Activated CD8-positive, alpha-beta memory T cell treated with anti-CD3 and anti-CD28 coated beads, Interleukin-2, amount 50 U/mL, for 1 hour (primary cell): ENCODE data around the gene SPR.
"Not testable (repeated sequence)": the region's sequence is repeated elsewhere in the genome, so short reads cannot be mapped to it uniquely, and the experiment has no call there.

Source experiments
- DNase-seq: peaks from one replicate; pipeline ENCODE4 v3.0.0-alpha.2; 2020; ENCODE audit errors: extremely low read depth

SPR gene

DNA sequence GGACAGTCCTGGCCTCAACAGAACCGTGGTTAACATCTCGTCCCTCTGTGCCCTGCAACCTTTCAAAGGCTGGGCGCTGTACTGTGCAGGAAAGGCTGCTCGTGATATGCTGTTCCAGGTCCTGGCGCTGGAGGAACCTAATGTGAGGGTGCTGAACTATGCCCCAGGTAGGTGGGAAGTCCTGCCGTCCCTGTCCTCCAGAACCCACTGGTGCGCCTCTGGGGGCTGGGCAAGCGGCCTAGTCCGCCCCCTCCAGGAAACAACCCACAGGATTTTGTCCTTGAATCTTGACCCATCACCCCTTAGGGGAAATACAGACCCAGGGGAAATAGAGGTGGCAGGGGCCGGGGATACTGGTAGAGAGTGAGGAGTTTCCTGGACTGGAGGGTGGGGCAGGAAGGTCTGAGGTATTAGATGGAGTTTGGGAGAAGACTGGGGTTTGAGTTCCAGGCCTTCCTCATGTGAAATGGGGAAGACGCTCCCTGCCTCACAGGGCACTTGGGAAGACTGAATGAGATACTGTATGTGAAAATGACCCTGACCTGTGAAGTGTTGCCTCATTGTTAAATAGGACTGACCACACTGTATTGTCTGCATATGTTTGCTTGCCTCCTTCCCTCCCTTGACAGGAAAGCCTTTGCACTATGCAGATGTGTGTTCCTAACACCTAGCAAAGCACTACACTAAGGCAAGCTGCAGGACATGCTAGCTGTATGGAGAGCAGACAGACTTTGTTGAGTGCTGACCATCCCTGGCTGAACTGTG is 1.4 kb downstream of the SPR start:
- DNase-seq: no peak

GRCh38 chr2:72889991-72890390 is 2.8 kb downstream of the SPR start:
- DNase-seq: no peak

GRCh38 chr2:72891091-72891818 is 4.0 kb downstream of the SPR start:
- DNase-seq: no peak

- DNase-seq: no peak
Observed at GRCh38 chr2:72892506-72893173, 5.4 kb downstream of the SPR start.

- no peak for DNase-seq
Observed at GRCh38 chr2:72893594-72894319, 6.5 kb downstream of the SPR start.

- no peak for DNase-seq
Observed at GRCh38 chr2:72894514-72894913, 7.3 kb downstream of the SPR start.

DNA sequence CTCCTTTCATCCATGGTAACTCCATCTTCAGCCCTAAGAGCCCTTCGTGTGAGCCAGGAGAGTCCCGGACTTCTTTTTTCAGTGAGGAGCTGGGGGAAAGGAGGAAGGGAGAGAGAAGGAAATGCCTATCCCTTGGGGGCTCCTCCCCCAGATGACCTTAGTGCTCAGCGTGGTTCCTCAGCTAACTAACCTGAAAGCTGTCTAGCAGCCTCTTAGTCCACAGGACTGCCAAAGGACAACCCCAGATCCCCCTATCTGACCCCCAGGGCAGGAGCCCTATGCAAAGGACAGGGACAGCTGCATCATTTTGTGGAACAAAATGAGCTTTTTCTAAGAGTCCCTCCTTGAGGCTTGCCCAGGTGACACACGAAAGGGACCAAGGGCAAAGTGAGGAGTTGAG is 7.9 kb downstream of the SPR start:
- no peak for DNase-seq

- no peak for DNase-seq
Observed at GRCh38 chr2:72895759-72896281, 8.6 kb downstream of the SPR start.

- no peak for DNase-seq
Observed at GRCh38 chr2:72896446-72896845, 9.2 kb downstream of the SPR start.

DNA sequence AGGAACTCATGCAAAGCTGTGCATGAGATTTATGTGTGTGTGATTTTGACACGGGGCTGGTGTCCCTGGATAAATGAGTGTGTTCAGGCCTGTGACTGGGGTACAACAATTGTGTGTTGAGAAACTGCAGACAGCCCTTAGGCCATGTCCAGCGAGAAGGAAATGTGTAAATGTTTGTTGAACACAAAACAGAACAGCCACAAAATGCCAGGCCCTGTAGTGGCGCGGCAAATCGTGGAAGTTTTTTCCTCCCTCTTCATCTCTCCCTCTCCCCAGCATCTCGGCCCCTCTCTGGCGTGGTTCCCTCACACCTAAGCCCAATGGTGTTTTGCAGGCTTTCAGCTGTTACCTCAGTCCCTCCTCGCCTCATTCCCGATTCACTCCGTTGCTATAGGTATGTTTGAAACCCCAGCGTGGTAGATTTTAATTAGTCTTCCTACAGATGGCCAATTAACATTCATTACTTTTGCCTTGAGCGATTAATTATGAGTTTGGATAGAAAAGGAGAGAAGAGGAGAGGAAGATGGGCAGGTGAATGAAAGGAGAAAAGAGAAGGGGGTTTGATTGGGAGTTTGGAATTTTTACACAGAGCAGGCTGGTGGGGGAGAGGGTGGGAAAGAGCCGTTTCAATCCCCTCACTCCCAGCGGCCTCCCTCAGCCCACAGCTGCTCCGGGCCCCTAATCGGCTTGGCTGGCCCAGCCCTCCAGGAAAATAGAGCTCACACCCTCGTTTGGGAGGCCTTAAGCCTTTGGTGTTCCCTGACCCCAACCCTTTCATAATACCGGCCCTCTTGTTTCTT is 10.8 kb downstream of the SPR start:
- no peak for DNase-seq

DNA sequence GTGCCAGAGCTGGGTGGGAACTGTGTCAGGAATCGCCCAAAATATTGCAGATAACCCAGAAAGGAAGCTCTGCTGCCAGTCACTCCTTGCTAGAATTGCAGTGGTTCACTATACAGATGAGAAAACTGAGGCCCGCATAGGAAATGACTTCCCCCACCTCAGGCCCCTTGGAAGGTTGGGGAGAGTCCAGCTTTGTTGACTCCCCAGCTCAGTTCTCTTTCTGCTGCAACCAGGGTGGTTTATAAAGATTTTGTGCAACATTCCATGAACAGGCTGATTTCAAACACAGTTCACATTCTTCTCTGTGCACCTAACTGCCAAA is 11.3 kb downstream of the SPR start:
- no peak for DNase-seq

- DNase-seq: no peak
Observed at GRCh38 chr2:72900191-72900825, 13.1 kb downstream of the SPR start.

- no peak for DNase-seq
Observed at GRCh38 chr2:72901426-72901825, 14.2 kb downstream of the SPR start.

DNA sequence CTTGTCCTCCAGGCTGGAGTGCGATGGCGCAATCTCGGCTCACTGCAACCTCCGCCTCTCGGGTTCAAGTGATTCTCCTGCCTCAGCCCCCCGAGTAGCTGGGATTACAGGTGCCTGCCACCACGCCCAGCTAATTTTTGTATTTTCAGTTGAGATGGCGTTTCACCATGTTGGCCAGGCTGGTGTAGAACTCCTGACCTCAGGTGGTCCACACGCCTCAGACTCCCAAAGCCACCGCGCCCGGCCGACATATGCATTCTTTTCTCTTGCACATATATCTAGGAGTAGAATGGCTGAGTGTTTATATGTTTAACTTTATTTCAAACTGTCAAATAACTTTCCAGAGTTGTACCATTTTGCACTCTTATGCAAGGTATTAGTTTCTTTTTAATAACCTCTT is 20.2 kb downstream of the SPR start:
- DNase-seq: not testable (repeated sequence)

GRCh38 chr2:72908741-72909140 is 21.5 kb downstream of the SPR start:
- no peak for DNase-seq

DNA sequence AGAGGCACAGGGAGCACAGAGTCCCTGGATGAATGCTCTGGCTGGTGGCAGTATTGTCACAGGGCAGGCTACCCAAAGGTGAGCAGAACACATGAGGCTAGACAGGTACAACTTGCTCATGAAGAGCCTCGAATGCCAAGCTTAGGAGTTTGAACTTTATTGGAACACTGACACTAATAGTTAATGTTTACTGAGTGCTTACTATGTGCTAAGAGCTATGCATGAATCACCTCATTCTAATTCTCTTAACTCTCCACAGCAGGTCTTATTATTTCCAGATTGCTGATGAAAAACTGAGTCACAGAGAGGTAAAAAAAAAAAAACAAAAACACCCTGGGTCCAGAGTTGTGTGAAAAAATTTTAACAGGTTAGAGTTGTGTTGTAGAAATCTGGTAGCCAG is 24.0 kb downstream of the SPR start:
- DNase-seq: no peak

GRCh38 chr2:72913486-72914205 is 26.4 kb downstream of the SPR start:
- DNase-seq: no peak

DNA sequence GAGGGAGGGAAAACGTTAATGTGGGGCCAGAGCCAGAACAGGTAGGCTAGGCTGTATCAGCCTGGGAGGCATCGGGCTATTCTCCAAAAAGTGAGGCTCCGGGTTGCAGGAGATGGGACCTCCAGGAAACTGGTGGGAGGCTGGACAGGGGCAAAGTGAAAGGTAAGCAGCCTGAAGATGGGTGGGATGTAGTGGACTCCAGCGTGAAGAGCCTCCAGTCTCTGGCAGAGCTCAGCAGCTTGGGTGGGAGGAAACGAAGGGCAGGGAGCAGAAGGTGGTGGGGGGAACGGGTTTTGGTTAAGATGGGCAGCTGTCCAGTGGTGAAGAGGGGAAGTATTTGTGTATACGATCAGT is 27.0 kb downstream of the SPR start:
- DNase-seq: no peak

GRCh38 chr2:72914589-72915319 is 27.5 kb downstream of the SPR start:
- no peak for DNase-seq
